ENCODE results near the gene DRC7.

Gene DRC7, protein sequence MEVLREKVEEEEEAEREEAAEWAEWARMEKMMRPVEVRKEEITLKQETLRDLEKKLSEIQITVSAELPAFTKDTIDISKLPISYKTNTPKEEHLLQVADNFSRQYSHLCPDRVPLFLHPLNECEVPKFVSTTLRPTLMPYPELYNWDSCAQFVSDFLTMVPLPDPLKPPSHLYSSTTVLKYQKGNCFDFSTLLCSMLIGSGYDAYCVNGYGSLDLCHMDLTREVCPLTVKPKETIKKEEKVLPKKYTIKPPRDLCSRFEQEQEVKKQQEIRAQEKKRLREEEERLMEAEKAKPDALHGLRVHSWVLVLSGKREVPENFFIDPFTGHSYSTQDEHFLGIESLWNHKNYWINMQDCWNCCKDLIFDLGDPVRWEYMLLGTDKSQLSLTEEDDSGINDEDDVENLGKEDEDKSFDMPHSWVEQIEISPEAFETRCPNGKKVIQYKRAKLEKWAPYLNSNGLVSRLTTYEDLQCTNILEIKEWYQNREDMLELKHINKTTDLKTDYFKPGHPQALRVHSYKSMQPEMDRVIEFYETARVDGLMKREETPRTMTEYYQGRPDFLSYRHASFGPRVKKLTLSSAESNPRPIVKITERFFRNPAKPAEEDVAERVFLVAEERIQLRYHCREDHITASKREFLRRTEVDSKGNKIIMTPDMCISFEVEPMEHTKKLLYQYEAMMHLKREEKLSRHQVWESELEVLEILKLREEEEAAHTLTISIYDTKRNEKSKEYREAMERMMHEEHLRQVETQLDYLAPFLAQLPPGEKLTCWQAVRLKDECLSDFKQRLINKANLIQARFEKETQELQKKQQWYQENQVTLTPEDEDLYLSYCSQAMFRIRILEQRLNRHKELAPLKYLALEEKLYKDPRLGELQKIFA

GRCh38 chr16:57694725-57695679 is at the start of gene DRC7:
TSS of gene DRC7 (plus strand) at chr16:57694806. CDS start at chr16:57697950, 3,144 bp downstream.
- H3K4me3 Mint-ChIP-seq, result peak within 1 kb of the TSS; percentile 5
- H3K36me3 Mint-ChIP-seq (ENCODE audit: low read depth), result no peaks in the 10 kb centered on the region
- H3K27me3 Mint-ChIP-seq (ENCODE audit: low read depth), result peaks cover 6% of the 10 kb centered on the region
- no peaks in the 10 kb centered on the region for H3K9me3 Mint-ChIP-seq
- H3K27ac Mint-ChIP-seq, result peak within 1 kb of the TSS; percentile 22
- H3K4me1 Mint-ChIP-seq (ENCODE audit: low read depth), result peaks cover 18% of the 10 kb centered on the region

GRCh38 chr16:57645169-57645568 is 49.4 kb upstream of the DRC7 start:
- H3K36me3 Mint-ChIP-seq (ENCODE audit: low read depth), result no peaks in the 10 kb centered on the region
- no peak overlapping the region for H3K27ac Mint-ChIP-seq
- H3K9me3 Mint-ChIP-seq, result no peaks in the 10 kb centered on the region
- no peak overlapping the region for H3K4me3 Mint-ChIP-seq
- H3K27me3 Mint-ChIP-seq (ENCODE audit: low read depth), result no peaks in the 10 kb centered on the region
- H3K4me1 Mint-ChIP-seq (ENCODE audit: low read depth), result peaks cover 22% of the 10 kb centered on the region

GRCh38 chr16:57645691-57646387 is 48.8 kb upstream of the DRC7 start:
- H3K36me3 Mint-ChIP-seq (ENCODE audit: low read depth), result no peaks in the 10 kb centered on the region
- H3K4me3 Mint-ChIP-seq, result no peak overlapping the region
- no peaks in the 10 kb centered on the region for H3K9me3 Mint-ChIP-seq
- H3K4me1 Mint-ChIP-seq (ENCODE audit: low read depth), result peaks cover 22% of the 10 kb centered on the region
- H3K27me3 Mint-ChIP-seq (ENCODE audit: low read depth), result no peaks in the 10 kb centered on the region
- peak overlapping the region; percentile 15 for H3K27ac Mint-ChIP-seq

GRCh38 chr16:57646388-57647039 is 48.1 kb upstream of the DRC7 start:
- Mint-ChIP-seq H3K27me3 (ENCODE audit: low read depth) (no peaks in the 10 kb centered on the region), H3K36me3 (ENCODE audit: low read depth) (no peaks in the 10 kb centered on the region), H3K4me1 (ENCODE audit: low read depth) (peaks cover 24% of the 10 kb centered on the region), H3K4me3 (no peak overlapping the region), H3K27ac (no peak overlapping the region), H3K9me3 (no peaks in the 10 kb centered on the region)

GRCh38 chr16:57647136-57647875 is 47.3 kb upstream of the DRC7 start:
- Mint-ChIP-seq H3K9me3 (no peaks in the 10 kb centered on the region), H3K4me1 (ENCODE audit: low read depth) (peaks cover 30% of the 10 kb centered on the region), H3K27ac (peak overlapping the region; percentile 28), H3K27me3 (ENCODE audit: low read depth) (no peaks in the 10 kb centered on the region), H3K36me3 (ENCODE audit: low read depth) (no peaks in the 10 kb centered on the region), H3K4me3 (no peak overlapping the region)

DNA sequence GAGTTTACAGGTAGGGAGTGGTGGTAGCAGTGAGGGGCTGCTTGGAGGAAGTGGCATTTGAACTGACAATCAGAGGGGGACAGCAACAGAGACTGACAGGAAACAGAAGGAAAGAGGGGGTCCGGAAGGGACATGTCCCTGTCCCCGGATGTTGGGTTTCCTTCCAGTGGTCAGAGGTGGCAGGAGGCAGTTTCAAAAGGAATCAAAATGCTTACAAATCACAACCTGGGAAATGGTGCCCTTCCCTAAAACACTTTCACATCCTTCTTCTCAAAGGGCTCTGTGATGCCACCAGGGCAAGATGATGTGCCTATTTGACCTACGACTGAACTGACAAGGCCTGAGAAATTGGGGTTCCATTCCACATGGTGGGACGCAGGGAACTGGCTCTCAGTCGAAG is 46.5 kb upstream of the DRC7 start:
- Mint-ChIP-seq H3K4me1 (ENCODE audit: low read depth) (peaks cover 30% of the 10 kb centered on the region), H3K27ac (peak overlapping the region; percentile 4), H3K9me3 (no peaks in the 10 kb centered on the region), H3K27me3 (ENCODE audit: low read depth) (no peaks in the 10 kb centered on the region), H3K36me3 (ENCODE audit: low read depth) (no peaks in the 10 kb centered on the region), H3K4me3 (no peak overlapping the region)

- Mint-ChIP-seq H3K9me3 (no peaks in the 10 kb centered on the region), H3K27me3 (ENCODE audit: low read depth) (no peaks in the 10 kb centered on the region), H3K36me3 (ENCODE audit: low read depth) (no peaks in the 10 kb centered on the region), H3K4me1 (ENCODE audit: low read depth) (peaks cover 27% of the 10 kb centered on the region), H3K27ac (peak overlapping the region; percentile 41), H3K4me3 (no peak overlapping the region)
These were observed 45.8 kb upstream of the DRC7 start for GRCh38 chr16:57648581-57649442.

- peaks cover 27% of the 10 kb centered on the region for H3K4me1 Mint-ChIP-seq (ENCODE audit: low read depth)
- no peaks in the 10 kb centered on the region for H3K27me3 Mint-ChIP-seq (ENCODE audit: low read depth)
- H3K4me3 Mint-ChIP-seq, result no peak overlapping the region
- peak overlapping the region; percentile 41 for H3K27ac Mint-ChIP-seq
- H3K36me3 Mint-ChIP-seq (ENCODE audit: low read depth), result no peaks in the 10 kb centered on the region
- no peaks in the 10 kb centered on the region for H3K9me3 Mint-ChIP-seq
These were observed 45.2 kb upstream of the DRC7 start for GRCh38 chr16:57649443-57649751.

DNA sequence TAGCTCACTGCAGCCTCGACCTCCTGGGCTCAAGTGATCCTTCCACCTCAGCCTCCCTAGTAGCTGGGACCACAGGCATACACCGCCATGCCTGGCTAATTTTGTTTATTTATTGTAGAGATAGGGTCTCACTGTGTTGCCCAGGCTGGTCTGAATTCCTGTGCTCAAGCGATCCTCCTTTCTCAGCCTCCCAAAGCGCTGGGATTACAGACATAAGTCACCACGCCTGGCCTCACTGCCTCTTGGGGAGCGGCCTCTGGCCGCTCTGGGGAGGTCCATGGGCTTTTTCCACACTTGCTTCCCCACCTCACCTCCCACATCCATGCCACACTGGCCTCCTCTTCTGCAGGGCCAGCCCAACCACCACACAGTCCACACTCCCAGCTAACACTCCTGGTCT is 44.8 kb upstream of the DRC7 start:
- Mint-ChIP-seq H3K4me3 (no peak overlapping the region), H3K27ac (no peak overlapping the region), H3K4me1 (ENCODE audit: low read depth) (peaks cover 27% of the 10 kb centered on the region)

GRCh38 chr16:57651344-57652333 is 43.0 kb upstream of the DRC7 start:
- peak overlapping the region; percentile 59 for H3K27ac Mint-ChIP-seq
- H3K27me3 Mint-ChIP-seq (ENCODE audit: low read depth), result no peaks in the 10 kb centered on the region
- no peaks in the 10 kb centered on the region for H3K36me3 Mint-ChIP-seq (ENCODE audit: low read depth)
- no peak overlapping the region for H3K4me3 Mint-ChIP-seq
- no peaks in the 10 kb centered on the region for H3K9me3 Mint-ChIP-seq
- H3K4me1 Mint-ChIP-seq (ENCODE audit: low read depth), result peaks cover 30% of the 10 kb centered on the region

More for the DNA sequence above, 44.8 kb upstream of the DRC7 start:
- Mint-ChIP-seq H3K9me3 (no peaks in the 10 kb centered on the region), H3K36me3 (ENCODE audit: low read depth) (no peaks in the 10 kb centered on the region), H3K27me3 (ENCODE audit: low read depth) (no peaks in the 10 kb centered on the region)

DNA sequence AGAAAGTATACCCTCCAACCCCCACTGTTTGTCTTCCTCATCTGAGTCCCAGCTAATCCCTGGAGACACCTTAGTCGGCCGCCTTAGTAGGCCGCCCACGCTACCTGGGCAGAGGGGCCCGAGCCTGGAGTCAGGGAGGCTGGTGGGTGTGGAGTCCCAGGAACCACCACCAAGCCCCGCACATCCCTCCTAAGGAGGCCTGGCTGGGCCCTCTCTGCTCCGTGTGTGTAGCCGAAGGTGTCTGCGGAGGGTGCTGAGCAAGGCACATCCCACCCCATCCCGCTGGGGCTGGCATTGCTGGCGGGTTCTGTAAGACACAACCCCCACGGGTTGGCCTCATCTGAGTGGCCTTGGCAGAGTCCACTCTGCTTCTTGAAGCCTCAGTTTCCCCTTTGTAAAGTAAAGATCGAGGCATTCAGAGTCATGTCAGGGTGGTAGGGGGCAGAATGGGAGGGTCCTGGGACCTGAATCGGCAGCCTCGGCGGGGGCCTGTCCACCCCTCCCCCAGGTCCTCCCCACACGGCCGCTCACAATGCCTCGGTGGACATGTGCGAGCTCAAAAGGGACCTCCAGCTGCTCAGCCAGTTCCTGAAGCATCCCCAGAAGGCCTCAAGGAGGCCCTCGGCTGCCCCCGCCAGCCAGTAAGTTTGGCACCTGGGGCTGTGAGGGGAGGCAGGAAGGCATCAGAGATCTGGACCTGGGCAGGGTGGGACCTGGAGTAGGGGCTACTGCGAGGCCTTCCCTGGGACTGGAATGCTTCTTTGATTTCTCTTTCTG is 41.7 kb upstream of the DRC7 start:
- H3K4me3 Mint-ChIP-seq, result no peak overlapping the region
- H3K9me3 Mint-ChIP-seq, result no peaks in the 10 kb centered on the region
- no peak overlapping the region for H3K27ac Mint-ChIP-seq
- H3K4me1 Mint-ChIP-seq (ENCODE audit: low read depth), result peaks cover 22% of the 10 kb centered on the region
- H3K27me3 Mint-ChIP-seq (ENCODE audit: low read depth), result no peaks in the 10 kb centered on the region
- no peaks in the 10 kb centered on the region for H3K36me3 Mint-ChIP-seq (ENCODE audit: low read depth)

All from T-helper 1 cell treated with Interleukin-12 subunit alpha and Interleukin-12 subunit beta and Interleukin-4 antibody, amounts not matched to agents 30 μg/mL and 1 μg/mL, for 36 hours (primary cell).